GM10266 (cell line): ENCODE results near the gene MYCBP2.
A peak's percentile ranks its signal among the peaks of the same experiment; 100 is the strongest.

Source experiments
- DNase-seq: peaks from one replicate; pipeline ENCODE4 v3.0.0; 2012; ENCODE audit errors: extremely low spot score
- CTCF ChIP-seq: IDR thresholded peaks from 2 replicates; pipeline ENCODE4 v1.5.1; 2012; ENCODE audit warnings: mild to moderate bottlenecking, low read depth; ENCODE audit not compliant: control insufficient read depth, insufficient read depth; ENCODE audit errors: missing control alignments

The MYCBP2 gene

GRCh38 chr13:77002590-77003190 lies 324.2 kb downstream of the MYCBP2 start:
- TF ChIP-seq CTCF = peak; percentile 51
- DNase-seq = no peak

- TF ChIP-seq CTCF = no peak
- DNase-seq = no peak
These were observed 324.8 kb downstream of the MYCBP2 start for GRCh38 chr13:77001963-77002587.

GRCh38 chr13:77001540-77001939 lies 325.4 kb downstream of the MYCBP2 start:
- DNase-seq = no peak
- TF ChIP-seq CTCF = no peak

GRCh38 chr13:77000475-77000874 lies 326.4 kb downstream of the MYCBP2 start:
- DNase-seq = no peak
- TF ChIP-seq CTCF = no peak
